ENCODE data around the gene BEX3.
"Not testable (repeated sequence)": the region's sequence is repeated elsewhere in the genome, so short reads cannot be mapped to it uniquely, and the experiment has no call there.

The BEX3 gene

DNA sequence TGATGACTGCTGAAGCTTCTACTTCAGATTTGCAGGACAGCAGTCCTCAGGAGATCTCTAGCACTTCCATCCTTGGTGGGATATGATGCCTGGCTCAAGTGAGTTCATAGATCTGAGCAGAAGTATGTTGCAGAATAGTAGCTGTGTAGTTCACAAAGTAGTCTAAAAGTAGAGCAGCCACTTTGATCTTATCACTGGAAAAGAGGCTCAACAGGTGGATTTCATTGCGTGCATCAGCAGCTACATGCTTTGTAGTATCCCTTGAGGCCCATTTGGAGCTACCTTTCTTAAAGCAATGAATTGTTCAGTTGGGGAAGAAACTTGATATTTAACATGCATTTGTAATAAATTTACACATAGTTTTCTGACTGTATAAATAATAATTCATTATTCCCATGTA, 29.9 kb downstream of the BEX3 start:
- Mint-ChIP-seq H3K9me3 (peaks cover 3% of the 10 kb centered on the region), H3K4me1 (peaks cover 9% of the 10 kb centered on the region), H3K4me3 (peak overlapping the region in 1 of 3 experiments; percentile 90), H3K27me3 (ENCODE audit: low read depth) (no peaks in the 10 kb centered on the region), H3K36me3 (ENCODE audit: low read depth) (peaks cover 5% of the 10 kb centered on the region), H3K27ac (no peak overlapping the region)
- TF ChIP-seq, protein P1, sequence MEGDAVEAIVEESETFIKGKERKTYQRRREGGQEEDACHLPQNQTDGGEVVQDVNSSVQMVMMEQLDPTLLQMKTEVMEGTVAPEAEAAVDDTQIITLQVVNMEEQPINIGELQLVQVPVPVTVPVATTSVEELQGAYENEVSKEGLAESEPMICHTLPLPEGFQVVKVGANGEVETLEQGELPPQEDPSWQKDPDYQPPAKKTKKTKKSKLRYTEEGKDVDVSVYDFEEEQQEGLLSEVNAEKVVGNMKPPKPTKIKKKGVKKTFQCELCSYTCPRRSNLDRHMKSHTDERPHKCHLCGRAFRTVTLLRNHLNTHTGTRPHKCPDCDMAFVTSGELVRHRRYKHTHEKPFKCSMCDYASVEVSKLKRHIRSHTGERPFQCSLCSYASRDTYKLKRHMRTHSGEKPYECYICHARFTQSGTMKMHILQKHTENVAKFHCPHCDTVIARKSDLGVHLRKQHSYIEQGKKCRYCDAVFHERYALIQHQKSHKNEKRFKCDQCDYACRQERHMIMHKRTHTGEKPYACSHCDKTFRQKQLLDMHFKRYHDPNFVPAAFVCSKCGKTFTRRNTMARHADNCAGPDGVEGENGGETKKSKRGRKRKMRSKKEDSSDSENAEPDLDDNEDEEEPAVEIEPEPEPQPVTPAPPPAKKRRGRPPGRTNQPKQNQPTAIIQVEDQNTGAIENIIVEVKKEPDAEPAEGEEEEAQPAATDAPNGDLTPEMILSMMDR (IDR thresholded peaks at IDR 0.05; ENCODE audit: unreplicated experiment in 3 of 3) = no peak

DNA sequence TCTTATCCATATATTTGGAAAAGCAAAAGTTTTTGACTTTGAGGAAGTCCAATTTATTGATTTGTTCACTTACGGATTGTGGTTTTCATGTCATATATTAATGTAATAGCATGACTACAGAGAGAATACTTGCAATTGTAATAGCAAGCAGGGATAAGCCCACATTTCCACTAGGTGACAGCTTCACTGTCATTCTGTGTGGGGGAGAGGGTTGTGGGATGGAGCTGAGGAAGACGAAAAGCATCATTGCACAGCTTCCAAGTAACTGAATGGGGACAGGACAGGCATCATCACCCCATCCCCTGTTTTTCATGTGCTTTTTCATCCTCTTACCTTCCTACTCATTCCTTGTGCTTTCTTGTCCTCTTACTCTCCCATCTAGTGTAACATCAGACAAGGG, 31.4 kb downstream of the BEX3 start:
- no peak overlapping the region for H3K4me3 Mint-ChIP-seq
- peaks cover 9% of the 10 kb centered on the region for H3K4me1 Mint-ChIP-seq
- H3K36me3 Mint-ChIP-seq (ENCODE audit: low read depth) = peaks cover 5% of the 10 kb centered on the region
- no peak overlapping the region for H3K27ac Mint-ChIP-seq
- peaks cover 3% of the 10 kb centered on the region for H3K9me3 Mint-ChIP-seq
- TF ChIP-seq, protein P1 (IDR thresholded peaks at IDR 0.05; ENCODE audit: unreplicated experiment in 3 of 3) = no peak
- no peaks in the 10 kb centered on the region for H3K27me3 Mint-ChIP-seq (ENCODE audit: low read depth)

DNA sequence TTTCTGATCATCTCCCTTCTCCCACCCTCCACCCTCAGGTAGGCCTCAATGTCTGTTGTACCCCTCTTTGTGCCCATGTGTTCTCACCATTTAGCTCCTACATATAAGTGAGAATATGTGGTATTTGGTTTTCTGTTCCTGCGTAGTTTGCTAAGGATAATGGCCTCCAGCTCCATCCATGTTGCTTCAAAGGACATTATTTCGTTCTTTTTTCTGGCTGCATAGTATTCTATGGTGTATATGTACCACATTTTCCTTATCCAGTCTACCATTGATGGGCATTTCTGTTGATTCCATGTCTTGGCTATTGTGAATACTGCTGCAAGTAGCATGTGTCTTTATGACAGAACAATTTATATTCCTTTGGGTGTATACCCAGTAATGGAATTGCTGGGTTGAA, 35.4 kb downstream of the BEX3 start:
- not testable (repeated sequence) for H3K4me3 Mint-ChIP-seq; H3K36me3 Mint-ChIP-seq (ENCODE audit: low read depth); H3K4me1 Mint-ChIP-seq; H3K27me3 Mint-ChIP-seq (ENCODE audit: low read depth); H3K9me3 Mint-ChIP-seq; H3K27ac Mint-ChIP-seq

DNA sequence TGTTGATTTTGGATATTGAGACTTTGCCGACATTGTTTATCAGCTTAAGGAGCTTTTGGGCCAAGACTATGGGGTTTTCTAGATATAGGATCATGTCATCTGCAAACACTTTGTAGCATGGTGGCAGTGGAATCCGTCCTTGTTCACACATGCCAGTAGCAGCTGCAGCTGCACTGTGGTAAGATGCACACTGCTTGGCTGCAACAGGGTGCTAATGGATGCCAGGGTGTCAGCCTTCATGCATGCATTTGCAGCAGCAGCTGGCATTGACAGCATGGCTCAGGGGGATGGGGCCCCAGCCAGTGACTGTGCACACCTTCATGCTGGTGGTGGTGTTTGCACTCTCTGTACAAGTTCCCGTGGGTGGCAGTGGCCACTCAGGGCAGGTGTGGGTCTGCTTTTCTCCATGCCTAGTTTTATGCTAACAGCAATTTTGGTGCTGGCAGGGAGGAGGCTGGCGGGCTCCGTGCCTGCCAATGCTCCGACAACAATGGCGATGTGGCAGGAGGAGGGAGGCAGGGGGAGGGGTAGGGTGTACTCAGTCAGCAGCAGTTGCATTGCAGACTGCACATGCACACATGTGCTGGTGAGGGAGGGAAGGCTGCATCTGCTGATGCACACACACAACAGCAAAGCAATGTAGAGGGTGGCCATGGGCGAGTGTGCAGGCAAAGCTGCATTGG, 37.5 kb downstream of the BEX3 start:
- TF ChIP-seq, protein P1 (IDR thresholded peaks at IDR 0.05; ENCODE audit: unreplicated experiment in 3 of 3) = no peak
- Mint-ChIP-seq H3K36me3 (ENCODE audit: low read depth) (peaks cover 5% of the 10 kb centered on the region), H3K4me1 (no peaks in the 10 kb centered on the region), H3K9me3 (no peaks in the 10 kb centered on the region), H3K27ac (no peak overlapping the region), H3K27me3 (ENCODE audit: low read depth) (no peaks in the 10 kb centered on the region), H3K4me3 (no peak overlapping the region)

DNA sequence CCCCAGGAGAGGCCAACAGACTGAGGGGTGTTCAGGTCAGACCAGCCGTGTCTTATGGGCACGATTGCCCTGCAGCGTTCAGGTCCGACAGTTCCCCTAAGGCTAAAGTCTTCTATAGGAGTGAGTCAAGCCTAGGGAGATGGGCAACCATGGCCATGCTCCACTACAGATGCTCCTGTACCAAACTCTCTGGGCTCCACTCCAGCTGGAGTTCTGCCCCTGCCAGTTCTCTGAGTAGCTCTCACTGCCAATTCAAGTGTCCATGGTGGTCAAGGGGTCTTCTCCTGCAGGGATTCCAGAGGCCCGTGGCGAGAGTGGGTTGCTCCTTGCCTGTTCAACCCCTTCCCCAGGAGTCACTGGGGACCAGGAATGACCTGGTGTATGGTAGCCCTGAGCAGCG, 38.2 kb downstream of the BEX3 start:
- Mint-ChIP-seq H3K4me3 (no peak overlapping the region), H3K27ac (no peak overlapping the region), H3K27me3 (ENCODE audit: low read depth) (no peaks in the 10 kb centered on the region), H3K9me3 (no peaks in the 10 kb centered on the region), H3K4me1 (no peaks in the 10 kb centered on the region), H3K36me3 (ENCODE audit: low read depth) (peaks cover 2% of the 10 kb centered on the region)
- TF ChIP-seq, protein P1 (IDR thresholded peaks at IDR 0.05; ENCODE audit: unreplicated experiment in 3 of 3) = no peak

DNA sequence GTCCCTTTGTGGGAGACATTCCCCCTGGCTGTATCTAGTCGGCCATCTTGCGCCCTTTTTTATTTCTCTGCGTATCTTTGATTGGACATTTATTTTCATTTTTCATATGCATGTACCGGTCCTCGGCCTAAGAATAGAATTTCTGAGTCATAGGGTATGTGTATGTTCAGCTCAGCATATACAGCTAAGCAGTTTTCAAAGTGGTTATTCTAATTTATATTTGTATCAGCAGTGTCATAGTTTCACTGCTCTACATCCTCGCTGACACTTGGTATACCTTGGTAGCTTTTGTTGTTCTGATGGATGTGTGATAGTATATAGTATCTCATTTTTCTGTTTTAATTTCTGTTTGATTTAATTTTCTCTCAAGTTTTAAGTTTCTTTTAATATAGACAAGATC, 38.7 kb downstream of the BEX3 start:
- H3K27ac Mint-ChIP-seq = no peak overlapping the region
- no peak overlapping the region for H3K4me3 Mint-ChIP-seq
- H3K4me1 Mint-ChIP-seq = no peaks in the 10 kb centered on the region
- no peaks in the 10 kb centered on the region for H3K9me3 Mint-ChIP-seq
- no peaks in the 10 kb centered on the region for H3K27me3 Mint-ChIP-seq (ENCODE audit: low read depth)
- H3K36me3 Mint-ChIP-seq (ENCODE audit: low read depth) = no peaks in the 10 kb centered on the region
- TF ChIP-seq, protein P1 (IDR thresholded peaks at IDR 0.05; ENCODE audit: unreplicated experiment in 3 of 3) = no peak
